Immature natural killer cell (primary cell): ENCODE measurements around the gene MORC3. TPM values are rescaled to one million over a fixed set of nuclear protein-coding genes. Genes with fewer than 3 reads are reported as not detected.
A peak's percentile ranks its signal among the peaks of the same experiment; 100 is the strongest.
"Not testable (repeated sequence)": the region's sequence is repeated elsewhere in the genome, so short reads cannot be mapped to it uniquely, and the experiment has no call there.

Experiments
- DNase-seq, 3 donors: peaks; one replicate each; pipeline ENCODE4 v3.0.0; 2022; ENCODE audit warnings: mixed read lengths in 1 of 3
- H3K27ac Mint-ChIP-seq, 6 donors: one replicate each; pipeline ENCODE4 v1.8.0; 2020; ENCODE audit warnings: mixed read lengths in 6 of 6, mild to moderate bottlenecking in 5 of 6, inconsistent platforms in 4 of 6, moderate library complexity in 3 of 6
- H3K27me3 Mint-ChIP-seq, 3 donors: one replicate each; pipeline ENCODE4 v1.8.0; 2020 to 2021; ENCODE audit warnings: low read depth in 3 of 3, mild to moderate bottlenecking in 3 of 3, mixed read lengths in 3 of 3, moderate library complexity in 3 of 3, inconsistent platforms in 1 of 3
- H3K36me3 Mint-ChIP-seq, 3 donors: one replicate each; pipeline ENCODE4 v1.8.0; 2020; ENCODE audit warnings: mixed read lengths in 3 of 3, inconsistent platforms in 2 of 3, mild to moderate bottlenecking in 2 of 3
- H3K4me1 Mint-ChIP-seq, 2 donors: one replicate each; pipeline ENCODE4 v1.8.0; 2020; ENCODE audit warnings: inconsistent platforms in 2 of 2, mild to moderate bottlenecking in 2 of 2, mixed read lengths in 2 of 2, moderate library complexity in 1 of 2
- H3K4me3 Mint-ChIP-seq, 5 donors: one replicate each; pipeline ENCODE4 v1.8.0; 2020; ENCODE audit warnings: mild to moderate bottlenecking in 5 of 5, mixed read lengths in 5 of 5, inconsistent platforms in 3 of 5, moderate library complexity in 3 of 5
- H3K9me3 Mint-ChIP-seq, 6 donors: one replicate each; pipeline ENCODE4 v1.8.0; 2020; ENCODE audit warnings: mild to moderate bottlenecking in 6 of 6, mixed read lengths in 6 of 6, inconsistent platforms in 4 of 6, moderate library complexity in 3 of 6
- polyA plus RNA-seq, 3 donors: library from polyadenylated mRNA; unstranded; fragments of 300-500 nt; fragmentation: Illumina TruSeq; gene quantifications; one replicate each; pipeline ENCODE4 v1.2.3, GENCODE V29; 2021

MORC3 gene, protein sequence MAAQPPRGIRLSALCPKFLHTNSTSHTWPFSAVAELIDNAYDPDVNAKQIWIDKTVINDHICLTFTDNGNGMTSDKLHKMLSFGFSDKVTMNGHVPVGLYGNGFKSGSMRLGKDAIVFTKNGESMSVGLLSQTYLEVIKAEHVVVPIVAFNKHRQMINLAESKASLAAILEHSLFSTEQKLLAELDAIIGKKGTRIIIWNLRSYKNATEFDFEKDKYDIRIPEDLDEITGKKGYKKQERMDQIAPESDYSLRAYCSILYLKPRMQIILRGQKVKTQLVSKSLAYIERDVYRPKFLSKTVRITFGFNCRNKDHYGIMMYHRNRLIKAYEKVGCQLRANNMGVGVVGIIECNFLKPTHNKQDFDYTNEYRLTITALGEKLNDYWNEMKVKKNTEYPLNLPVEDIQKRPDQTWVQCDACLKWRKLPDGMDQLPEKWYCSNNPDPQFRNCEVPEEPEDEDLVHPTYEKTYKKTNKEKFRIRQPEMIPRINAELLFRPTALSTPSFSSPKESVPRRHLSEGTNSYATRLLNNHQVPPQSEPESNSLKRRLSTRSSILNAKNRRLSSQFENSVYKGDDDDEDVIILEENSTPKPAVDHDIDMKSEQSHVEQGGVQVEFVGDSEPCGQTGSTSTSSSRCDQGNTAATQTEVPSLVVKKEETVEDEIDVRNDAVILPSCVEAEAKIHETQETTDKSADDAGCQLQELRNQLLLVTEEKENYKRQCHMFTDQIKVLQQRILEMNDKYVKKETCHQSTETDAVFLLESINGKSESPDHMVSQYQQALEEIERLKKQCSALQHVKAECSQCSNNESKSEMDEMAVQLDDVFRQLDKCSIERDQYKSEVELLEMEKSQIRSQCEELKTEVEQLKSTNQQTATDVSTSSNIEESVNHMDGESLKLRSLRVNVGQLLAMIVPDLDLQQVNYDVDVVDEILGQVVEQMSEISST
- 10 to 100 TPM; 22.0 to 40.6 (median 25.1) TPM for polyA plus RNA-seq

DNA sequence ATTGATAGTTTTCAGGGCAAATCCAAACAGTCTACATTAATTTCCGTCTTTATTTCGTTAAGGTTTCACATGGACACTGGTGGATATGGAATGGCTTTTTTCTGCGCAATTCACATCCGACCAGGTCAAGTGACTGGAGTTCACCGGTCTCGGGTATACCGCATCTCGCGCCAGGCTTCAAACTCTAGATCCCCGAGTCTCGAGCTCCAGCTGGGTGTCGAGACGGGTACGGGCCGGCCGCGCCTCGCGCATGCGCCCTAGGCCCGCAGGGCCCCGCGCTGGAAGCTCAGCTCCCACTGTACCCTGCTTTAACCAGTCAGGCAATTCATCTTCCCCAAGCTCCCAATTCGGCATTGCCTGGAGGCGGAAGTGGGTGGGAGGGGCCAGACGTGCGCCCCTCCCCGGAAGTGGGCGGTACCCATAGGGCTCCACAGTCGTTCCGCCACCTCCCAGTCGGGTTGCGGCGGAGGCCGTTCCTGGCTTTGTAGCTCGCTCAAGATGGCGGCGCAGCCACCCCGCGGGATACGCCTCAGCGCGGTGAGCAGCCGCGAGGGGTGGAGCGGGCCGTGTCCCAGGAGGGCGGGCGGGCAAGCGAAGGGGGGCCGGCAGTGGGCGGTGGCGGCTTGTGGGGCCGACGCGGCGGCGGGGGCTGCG, at the start of gene MORC3:
Gene MORC3 (plus strand): TSS at position 431 of the 654 bp plus-strand sequence. CDS start 68 bp downstream, at position 499.
- peak within 1 kb of the TSS; percentile 89 to 99 (median 96) for H3K4me3 Mint-ChIP-seq
- H3K4me1 Mint-ChIP-seq: peaks cover 41 to 48% of the 10 kb centered on the region in 2 donors
- peak within 1 kb of the TSS; percentile 94 to 99 (median 97) for H3K27ac Mint-ChIP-seq
- H3K36me3 Mint-ChIP-seq: peaks cover 4 to 8% (median 8%) of the 10 kb centered on the region in 3 donors
- peak; percentile 96 to 97 (median 97) for DNase-seq
- peaks cover 0 to 3% (median 0%) of the 10 kb centered on the region in 6 donors for H3K9me3 Mint-ChIP-seq
- peaks cover 11 to 20% (median 13%) of the 10 kb centered on the region in 3 donors for H3K27me3 Mint-ChIP-seq

DNA sequence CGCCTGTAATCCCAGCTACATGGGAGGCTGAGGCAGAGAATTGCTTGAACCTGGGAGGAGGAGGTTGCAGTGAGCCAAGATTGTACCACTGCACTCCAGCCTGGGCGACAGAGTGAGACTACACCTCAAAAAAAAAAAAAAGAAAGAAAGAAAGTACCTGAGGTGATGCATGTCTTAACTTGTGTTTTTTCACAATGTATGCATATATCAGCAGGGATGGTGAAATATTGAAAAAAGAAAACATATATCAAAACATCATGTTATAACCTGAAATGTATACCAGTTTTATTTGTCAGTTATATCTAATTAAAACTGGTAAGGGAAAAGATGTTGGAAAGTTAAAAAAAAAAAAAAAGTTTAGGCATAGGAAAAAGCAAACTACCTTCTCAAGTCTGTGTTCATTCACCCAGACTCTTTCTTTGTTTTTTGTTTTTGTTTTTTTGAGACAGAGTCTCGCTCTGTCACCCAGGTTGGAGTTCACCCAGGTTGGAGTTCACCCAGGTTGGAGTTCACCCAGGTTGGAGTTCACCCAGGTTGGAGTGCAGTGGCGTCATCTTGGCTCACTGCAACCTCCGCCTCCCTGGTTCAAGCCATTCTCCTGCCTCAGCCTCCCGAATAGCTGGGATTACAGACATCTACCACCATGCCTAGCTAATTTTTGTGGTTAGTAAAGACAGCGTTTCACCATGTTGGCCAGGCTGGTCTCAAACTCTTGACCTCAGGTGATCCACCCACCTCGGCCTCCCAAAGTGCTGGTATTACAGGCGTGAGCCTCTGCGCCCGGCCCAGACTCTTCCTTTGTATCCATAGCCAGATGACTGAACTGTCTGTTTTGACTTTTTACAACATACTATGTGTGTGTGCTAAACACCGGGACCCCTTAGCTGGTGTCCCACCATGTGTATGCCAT, 49.0 kb upstream of the MORC3 start:
- not testable (repeated sequence) for DNase-seq, H3K27me3 Mint-ChIP-seq, H3K9me3 Mint-ChIP-seq, H3K4me3 Mint-ChIP-seq, H3K4me1 Mint-ChIP-seq
- Mint-ChIP-seq H3K36me3 (peaks cover 27 to 42% (median 36%) of the 10 kb centered on the region in 3 donors), H3K27ac (peak overlapping the region in 1 of 6 donors; percentile 16)

DNA sequence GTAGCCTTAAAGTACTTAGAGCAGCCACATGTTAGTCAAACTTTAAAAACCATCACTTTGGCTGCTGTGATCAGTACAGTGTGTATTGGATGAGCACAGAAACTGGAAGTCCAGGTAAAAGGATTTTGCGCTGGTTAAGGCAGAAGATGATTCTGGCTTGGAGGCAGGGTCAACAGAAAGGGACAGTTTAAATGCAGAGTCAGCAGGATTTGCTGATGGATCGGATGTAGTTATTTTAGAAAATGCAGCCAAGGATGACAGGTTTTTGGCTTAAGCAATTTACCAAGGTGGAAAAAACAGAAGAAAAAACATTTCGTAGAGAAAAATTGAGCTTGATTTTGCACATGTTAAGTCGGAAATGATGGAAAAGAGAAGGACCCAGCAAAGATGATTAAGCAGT, 45.9 kb upstream of the MORC3 start:
- Mint-ChIP-seq H3K9me3 (no peaks in the 10 kb centered on the region), H3K4me3 (no peak overlapping the region), H3K4me1 (no peaks in the 10 kb centered on the region), H3K36me3 (peaks cover 17 to 39% (median 36%) of the 10 kb centered on the region in 3 donors), H3K27me3 (peaks cover 0 to 2% (median 0%) of the 10 kb centered on the region in 3 donors), H3K27ac (peak overlapping the region in 2 of 6 donors; percentile 2 to 88)
- DNase-seq: no peak

DNA sequence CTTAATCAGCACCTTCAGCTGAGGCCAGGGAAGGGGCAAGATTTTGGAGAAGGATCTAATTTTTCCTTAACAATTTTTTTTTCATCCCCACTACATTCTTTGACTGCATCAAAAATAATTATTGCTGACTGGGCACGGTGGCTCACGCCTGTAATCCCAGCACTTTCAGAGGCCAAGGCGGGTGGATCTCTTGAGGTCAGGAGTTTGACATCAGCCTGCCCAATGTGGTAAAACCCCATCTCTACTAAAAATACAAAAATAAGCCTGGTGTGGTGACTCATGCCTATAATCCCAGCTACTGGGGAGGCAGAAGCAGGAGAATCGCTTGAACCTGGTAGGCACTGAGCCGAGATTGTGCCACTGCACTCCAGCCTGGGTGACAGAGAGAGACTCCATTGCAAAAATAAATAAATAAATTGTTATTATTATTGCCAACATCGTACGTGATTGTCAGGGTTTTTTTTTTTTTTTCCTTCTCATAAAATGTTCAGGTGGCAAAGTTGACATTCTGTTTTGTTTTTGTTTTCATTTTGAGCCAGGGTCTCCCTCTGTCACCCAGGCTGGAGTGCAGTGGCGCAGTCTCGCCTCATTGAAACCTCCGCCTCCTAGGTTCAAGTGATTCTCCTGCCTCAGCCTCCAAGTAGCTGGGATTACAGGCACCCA, 37.3 kb upstream of the MORC3 start:
- no peaks in the 10 kb centered on the region for H3K4me1 Mint-ChIP-seq
- peak overlapping the region in 1 of 6 donors; percentile 64 for H3K27ac Mint-ChIP-seq
- H3K9me3 Mint-ChIP-seq: no peaks in the 10 kb centered on the region
- no peak for DNase-seq
- no peaks in the 10 kb centered on the region for H3K27me3 Mint-ChIP-seq
- no peak overlapping the region for H3K4me3 Mint-ChIP-seq
- peaks cover 10 to 29% (median 23%) of the 10 kb centered on the region in 3 donors for H3K36me3 Mint-ChIP-seq

DNA sequence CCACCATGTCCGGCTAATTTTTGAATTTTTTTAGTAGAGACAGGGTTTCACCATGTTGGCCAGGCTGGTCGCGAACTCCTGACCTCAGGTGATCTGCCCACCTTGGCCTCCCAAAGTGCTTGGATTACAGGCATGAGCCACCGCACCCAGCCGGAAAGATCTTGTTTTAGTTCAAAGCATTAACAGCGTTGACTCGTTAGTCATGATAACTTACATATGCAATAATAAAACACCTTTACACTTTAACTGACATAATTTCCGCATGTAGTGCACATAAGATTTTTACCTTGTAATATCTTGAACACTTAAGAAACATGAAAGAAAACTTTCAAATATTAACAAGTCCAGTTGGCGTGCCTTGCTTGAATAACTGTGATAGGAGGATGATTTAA, 36.8 kb upstream of the MORC3 start:
- H3K4me1 Mint-ChIP-seq, DNase-seq, H3K9me3 Mint-ChIP-seq, H3K4me3 Mint-ChIP-seq, H3K27me3 Mint-ChIP-seq, H3K27ac Mint-ChIP-seq: not testable (repeated sequence)
- peaks cover 10 to 29% (median 21%) of the 10 kb centered on the region in 3 donors for H3K36me3 Mint-ChIP-seq

DNA sequence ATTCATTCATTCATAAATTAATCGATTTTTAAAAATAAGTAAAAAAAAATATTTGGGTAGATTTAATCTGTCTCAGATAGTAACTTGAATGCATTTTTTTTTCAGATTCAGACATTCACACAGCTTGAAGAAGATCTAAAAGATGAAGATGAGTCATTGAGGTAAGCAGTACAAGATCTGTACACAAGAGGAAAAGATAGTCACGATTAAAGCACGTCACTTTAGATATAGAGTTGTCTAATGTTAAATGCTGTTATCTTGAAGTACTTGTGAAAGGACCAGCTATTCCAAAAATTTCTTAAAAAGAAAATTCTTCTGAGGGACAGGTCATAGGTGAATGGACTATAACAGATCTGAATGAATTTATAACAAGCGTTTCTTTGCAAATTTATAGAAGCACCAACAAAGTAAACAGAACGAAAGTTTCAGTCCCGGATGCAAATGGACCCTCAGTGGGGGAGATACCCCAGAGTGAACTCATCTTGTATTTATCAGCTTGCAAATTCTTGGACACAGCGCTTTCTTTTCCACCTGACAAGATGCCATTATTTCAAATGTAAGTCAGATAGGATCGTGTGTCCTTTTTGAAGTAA, 31.2 kb upstream of the MORC3 start:
- H3K4me3 Mint-ChIP-seq: no peak overlapping the region
- no peak for DNase-seq
- no peaks in the 10 kb centered on the region for H3K27me3 Mint-ChIP-seq
- peaks cover 23 to 37% (median 29%) of the 10 kb centered on the region in 3 donors for H3K36me3 Mint-ChIP-seq
- no peaks in the 10 kb centered on the region for H3K9me3 Mint-ChIP-seq
- H3K27ac Mint-ChIP-seq: peak overlapping the region in 3 of 6 donors; percentile 15 to 69 (median 40)
- no peaks in the 10 kb centered on the region for H3K4me1 Mint-ChIP-seq

DNA sequence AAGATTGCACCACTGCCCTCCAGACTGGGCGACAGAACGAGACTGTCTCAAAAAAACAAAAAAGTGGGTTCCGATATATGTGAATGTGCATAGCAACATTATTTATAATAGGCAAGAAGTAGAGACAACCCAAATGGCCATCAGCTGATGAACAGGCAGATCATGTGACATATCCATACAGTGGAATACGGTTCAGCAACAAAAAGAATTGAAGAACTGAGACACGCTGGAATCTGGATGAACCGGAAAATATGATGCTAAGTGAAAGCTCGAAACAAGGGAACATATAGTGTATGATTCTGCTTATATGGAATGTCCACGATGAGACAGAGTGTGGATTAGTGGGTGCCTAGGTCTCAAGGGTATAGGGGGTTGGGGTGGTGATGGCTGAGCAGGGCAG, 28.5 kb upstream of the MORC3 start:
- no peak overlapping the region for H3K4me3 Mint-ChIP-seq
- H3K9me3 Mint-ChIP-seq: no peaks in the 10 kb centered on the region
- H3K36me3 Mint-ChIP-seq: peaks cover 20 to 33% (median 22%) of the 10 kb centered on the region in 3 donors
- H3K27ac Mint-ChIP-seq: peak overlapping the region in 1 of 6 donors; percentile 75
- DNase-seq: no peak
- H3K27me3 Mint-ChIP-seq: no peaks in the 10 kb centered on the region
- H3K4me1 Mint-ChIP-seq: peaks cover 6% of the 10 kb centered on the region in 2 donors

DNA sequence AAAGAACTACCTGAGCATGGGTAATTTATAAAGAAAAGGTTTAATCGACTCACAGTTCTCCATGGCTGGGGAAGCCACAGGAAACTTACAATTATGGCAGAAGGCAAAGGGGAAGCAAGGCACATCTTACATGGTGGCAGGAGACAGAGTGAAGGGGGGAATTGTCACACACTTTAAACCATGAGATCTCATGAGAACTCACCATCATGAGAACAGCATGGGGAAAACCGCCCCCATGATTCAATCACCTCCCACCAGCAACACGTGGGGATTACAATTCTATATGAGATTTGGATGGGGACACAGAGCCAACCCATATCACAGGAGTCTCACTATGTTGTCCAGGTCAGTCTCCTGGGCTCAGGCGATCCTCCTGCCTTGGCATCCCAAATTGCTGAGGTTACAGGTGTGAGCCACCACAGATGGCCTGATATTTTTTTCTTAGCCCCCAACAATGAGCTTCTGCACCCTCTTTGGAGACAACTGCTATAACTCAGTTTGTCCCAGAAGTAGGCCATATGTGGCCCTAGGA, 22.5 kb upstream of the MORC3 start:
- H3K4me1 Mint-ChIP-seq: peaks cover 37 to 41% of the 10 kb centered on the region in 2 donors
- peak overlapping the region; percentile 74 to 89 (median 82) for H3K4me3 Mint-ChIP-seq
- H3K27me3 Mint-ChIP-seq: peaks cover 0 to 4% (median 0%) of the 10 kb centered on the region in 3 donors
- peaks cover 4 to 6% (median 4%) of the 10 kb centered on the region in 3 donors for H3K36me3 Mint-ChIP-seq
- H3K9me3 Mint-ChIP-seq: no peaks in the 10 kb centered on the region
- H3K27ac Mint-ChIP-seq: peak overlapping the region; percentile 97 to 99 (median 98)
- DNase-seq: peak; percentile 5 to 23 (median 16)

DNA sequence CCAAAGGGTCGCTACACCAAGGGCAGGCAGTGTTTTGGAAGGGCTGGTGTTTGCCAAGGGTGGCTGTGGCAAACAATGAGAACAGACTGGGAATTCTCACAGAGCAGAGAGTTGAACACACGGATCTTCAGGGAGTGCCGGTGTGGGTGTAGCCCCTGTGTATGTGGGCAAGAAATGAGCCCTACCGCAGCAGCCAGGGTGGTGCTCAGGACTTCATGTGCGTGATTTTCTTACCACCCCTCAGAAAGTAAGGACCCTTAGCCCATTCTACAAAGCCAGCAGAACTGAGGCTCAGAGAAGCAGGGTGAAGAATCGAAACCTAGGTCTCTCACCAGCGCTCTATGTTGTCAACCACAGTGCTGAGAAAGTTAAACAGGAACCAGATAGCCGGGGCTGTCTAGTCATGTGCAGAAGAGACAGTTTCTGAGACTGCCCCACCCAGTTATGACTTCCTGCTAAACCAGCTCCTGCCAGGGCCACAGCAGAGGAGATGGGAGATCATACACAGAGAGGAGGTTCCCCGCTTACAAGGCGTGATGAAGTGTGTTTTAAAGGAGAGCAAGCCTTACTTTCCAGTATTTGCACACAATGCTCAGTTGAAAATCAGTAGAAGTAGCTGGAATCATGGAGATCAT, 21.9 kb upstream of the MORC3 start:
- Mint-ChIP-seq H3K27me3 (peaks cover 0 to 4% (median 0%) of the 10 kb centered on the region in 3 donors), H3K36me3 (peaks cover 4 to 6% (median 4%) of the 10 kb centered on the region in 3 donors), H3K4me3 (peak overlapping the region; percentile 74 to 89 (median 82)), H3K9me3 (no peaks in the 10 kb centered on the region), H3K4me1 (peaks cover 37 to 41% of the 10 kb centered on the region in 2 donors), H3K27ac (peak overlapping the region; percentile 97 to 99 (median 98))
- peak; percentile 83 to 87 (median 85) for DNase-seq

DNA sequence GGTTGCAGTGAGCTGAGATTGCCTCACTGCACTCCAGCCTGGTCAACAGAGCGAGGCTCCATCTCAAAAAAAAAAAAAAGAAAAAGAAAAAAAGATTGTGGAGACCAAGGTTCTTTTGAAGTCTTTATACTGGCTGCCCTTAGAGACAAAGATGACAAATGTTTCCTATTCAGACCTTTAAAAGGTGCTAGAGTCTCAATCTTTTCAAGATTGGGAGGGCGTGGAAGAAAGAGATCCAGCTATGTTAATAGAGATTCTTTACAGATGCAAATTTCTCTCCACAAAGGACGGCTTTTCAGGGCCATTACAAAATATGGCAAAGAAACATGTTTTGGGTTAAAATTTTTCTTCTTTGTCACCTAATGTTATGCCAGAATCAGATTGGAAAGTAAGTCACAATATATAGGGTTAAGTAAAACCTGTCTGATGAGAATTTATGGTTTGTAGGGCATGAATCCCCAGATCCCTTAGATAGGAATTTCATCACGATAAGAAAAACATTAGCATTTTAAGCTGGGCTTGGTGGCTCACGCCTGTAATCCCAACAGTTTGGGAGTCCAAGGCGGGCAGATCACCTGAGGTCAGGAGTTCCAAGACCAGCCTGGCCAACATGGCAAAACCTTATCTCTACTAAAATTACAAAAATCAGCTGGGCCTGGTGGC, 13.0 kb upstream of the MORC3 start:
- H3K27me3 Mint-ChIP-seq: peaks cover 0 to 4% (median 2%) of the 10 kb centered on the region in 3 donors
- peaks cover 0 to 2% (median 0%) of the 10 kb centered on the region in 6 donors for H3K9me3 Mint-ChIP-seq
- H3K27ac Mint-ChIP-seq: no peak overlapping the region
- peaks cover 0 to 4% (median 3%) of the 10 kb centered on the region in 3 donors for H3K36me3 Mint-ChIP-seq
- no peak for DNase-seq
- no peaks in the 10 kb centered on the region for H3K4me1 Mint-ChIP-seq
- no peak overlapping the region for H3K4me3 Mint-ChIP-seq

DNA sequence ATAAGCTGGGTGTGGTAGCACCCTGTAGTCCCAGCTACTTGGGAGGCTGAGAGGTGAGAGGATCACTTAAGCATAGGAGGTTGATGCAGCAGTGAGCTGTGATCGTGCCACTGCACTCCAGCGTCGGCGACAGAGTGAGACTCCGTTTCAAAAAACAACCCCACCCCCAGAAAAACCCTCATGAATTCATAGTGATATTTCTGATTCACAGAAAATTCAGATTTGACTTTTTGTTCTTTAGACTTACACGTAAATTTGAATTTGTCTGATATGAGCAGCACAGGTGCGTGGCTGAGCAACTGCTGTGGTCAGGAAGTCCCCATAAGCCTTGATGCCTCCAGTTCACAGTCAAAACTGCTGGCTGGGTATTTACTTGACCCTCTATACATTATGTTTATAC, 10.0 kb upstream of the MORC3 start:
- H3K4me1 Mint-ChIP-seq: no peaks in the 10 kb centered on the region
- H3K4me3 Mint-ChIP-seq: no peak overlapping the region
- peaks cover 0 to 7% (median 4%) of the 10 kb centered on the region in 3 donors for H3K36me3 Mint-ChIP-seq
- no peak for DNase-seq
- no peak overlapping the region for H3K27ac Mint-ChIP-seq
- H3K27me3 Mint-ChIP-seq: peaks cover 0 to 4% (median 2%) of the 10 kb centered on the region in 3 donors
- H3K9me3 Mint-ChIP-seq: peaks cover 0 to 2% (median 0%) of the 10 kb centered on the region in 6 donors
